OCI-LY7 (cell line): ENCODE results near the gene AGXT2. TPM values are rescaled to one million over a fixed set of nuclear protein-coding genes. Genes with fewer than 3 reads are reported as not detected.

Experiments
- BruUV-seq: library from RNA; stranded (reverse); fragments of 400-500 nt; replicated peaks from 2 replicates; lab custom pipeline; 2021; lab: Mats Ljungman, UMichigan
- CTCF ChIA-PET: fragments of 300-600 bp; sonication (Branson Sonifier 250); formaldehyde crosslinking; loops from one replicate; lab custom pipeline; 2022; ENCODE audit warnings: antibody characterized with exemption; ENCODE audit not compliant: unreplicated experiment; lab: Charles Lee
- POLR2A ChIA-PET: fragments of 300-600 bp; sonication (Branson Sonifier 250); formaldehyde crosslinking; loops from one replicate; lab custom pipeline; 2022; ENCODE audit warnings: antibody characterized with exemption; lab: Charles Lee
- DNase-seq: peaks from one replicate; pipeline ENCODE4 v3.0.0-alpha.2; 2015; ENCODE audit warnings: low spot score
- H2AFZ ChIP-seq: fragments of 200-600 bp; sonication (generic), shearing (Covaris generic); 2 replicates; pipeline ENCODE4 v1.6.1; 2014; ENCODE audit warnings: mild to moderate bottlenecking, antibody characterized with exemption, low read length, moderate library complexity
- H3K27ac ChIP-seq: fragments of 200-600 bp; sonication (generic); 2 replicates; pipeline ENCODE4 v1.5.1; 2014; ENCODE audit warnings: mixed run types, low read depth, mild to moderate bottlenecking, moderate library complexity, low read length, inconsistent platforms; ENCODE audit not compliant: poor library complexity, severe bottlenecking
- H3K36me3 ChIP-seq: fragments of 200-600 bp; sonication (generic); 2 replicates; pipeline ENCODE4 v1.6.1; 2014; ENCODE audit warnings: mild to moderate bottlenecking, antibody characterized with exemption, low read length, moderate library complexity, mixed read lengths; ENCODE audit not compliant: insufficient read depth
- H3K4me1 ChIP-seq: fragments of 200-600 bp; sonication (generic); 2 replicates; pipeline ENCODE4 v1.5.1; 2014; ENCODE audit warnings: mild to moderate bottlenecking, low read length; ENCODE audit not compliant: insufficient read depth, poor library complexity, severe bottlenecking
- H3K4me2 ChIP-seq: fragments of 200-600 bp; sonication (generic); 2 replicates; pipeline ENCODE4 v1.6.1; 2014; ENCODE audit warnings: mild to moderate bottlenecking, low read length
- H3K4me3 ChIP-seq: fragments of 200-600 bp; sonication (generic); 2 replicates; pipeline ENCODE4 v1.5.1; 2014; ENCODE audit warnings: mild to moderate bottlenecking, low read depth, low read length; ENCODE audit not compliant: poor library complexity, severe bottlenecking
- H3K79me2 ChIP-seq: fragments of 200-600 bp; sonication (generic); 2 replicates; pipeline ENCODE4 v1.6.1; 2016; ENCODE audit warnings: low read depth, mild to moderate bottlenecking, low read length, moderate library complexity, mixed read lengths; ENCODE audit not compliant: insufficient read depth
- H3K9me2 ChIP-seq: fragments of 200-600 bp; sonication (generic); 2 replicates; pipeline ENCODE4 v1.6.1; 2016; ENCODE audit warnings: mild to moderate bottlenecking, low read length, mixed read lengths; ENCODE audit not compliant: insufficient read depth
- H3K9me3 ChIP-seq: fragments of 200-600 bp; sonication (generic); 2 replicates; pipeline ENCODE4 v1.6.1; 2014; ENCODE audit warnings: mild to moderate bottlenecking, mixed run types, low read length, mixed read lengths
- H4K20me1 ChIP-seq: fragments of 200-600 bp; sonication (generic); 2 replicates; pipeline ENCODE4 v1.6.1; 2014; ENCODE audit warnings: mild to moderate bottlenecking, antibody characterized with exemption, low read length, moderate library complexity, mixed read lengths; ENCODE audit not compliant: insufficient read depth
- EZH2phosphoT487 ChIP-seq: fragments of 200-600 bp; sonication (generic); IDR thresholded peaks from 2 replicates; pipeline ENCODE4 v1.6.1; 2018; ENCODE audit warnings: low read depth, borderline replicate concordance, mild to moderate bottlenecking, mixed run types, antibody characterized with exemption, low read length, moderate library complexity, mixed read lengths
- intact Hi-C: fragments of 100-400 bp; cut with micrococcal nuclease; formaldehyde crosslinking; loops from one replicate; pipeline ENCODE4 v1.10.0; 2022; ENCODE audit not compliant: unreplicated experiment
- total RNA-seq, 2 experiments: library from RNA; depleted of rRNA in 1 of 2; stranded (reverse); fragments of >200 nt in 1 of 2; shearing (Covaris generic) in 1 of 2; gene quantifications; 2 replicates each; pipeline ENCODE4 v1.2.3, GENCODE V29; 2014 to 2022
- TF ChIP-seq, protein P1 (sequence below): fragments of 200-600 bp; sonication (generic); conservative IDR thresholded peaks from 2 replicates; pipeline ENCODE4 v1.5.1; 2014; ENCODE audit warnings: mild to moderate bottlenecking, antibody characterized with exemption, low read length, moderate library complexity, mixed read lengths

The AGXT2 gene
- total RNA-seq, 2 experiments from 2014 or later: not detected

DNA sequence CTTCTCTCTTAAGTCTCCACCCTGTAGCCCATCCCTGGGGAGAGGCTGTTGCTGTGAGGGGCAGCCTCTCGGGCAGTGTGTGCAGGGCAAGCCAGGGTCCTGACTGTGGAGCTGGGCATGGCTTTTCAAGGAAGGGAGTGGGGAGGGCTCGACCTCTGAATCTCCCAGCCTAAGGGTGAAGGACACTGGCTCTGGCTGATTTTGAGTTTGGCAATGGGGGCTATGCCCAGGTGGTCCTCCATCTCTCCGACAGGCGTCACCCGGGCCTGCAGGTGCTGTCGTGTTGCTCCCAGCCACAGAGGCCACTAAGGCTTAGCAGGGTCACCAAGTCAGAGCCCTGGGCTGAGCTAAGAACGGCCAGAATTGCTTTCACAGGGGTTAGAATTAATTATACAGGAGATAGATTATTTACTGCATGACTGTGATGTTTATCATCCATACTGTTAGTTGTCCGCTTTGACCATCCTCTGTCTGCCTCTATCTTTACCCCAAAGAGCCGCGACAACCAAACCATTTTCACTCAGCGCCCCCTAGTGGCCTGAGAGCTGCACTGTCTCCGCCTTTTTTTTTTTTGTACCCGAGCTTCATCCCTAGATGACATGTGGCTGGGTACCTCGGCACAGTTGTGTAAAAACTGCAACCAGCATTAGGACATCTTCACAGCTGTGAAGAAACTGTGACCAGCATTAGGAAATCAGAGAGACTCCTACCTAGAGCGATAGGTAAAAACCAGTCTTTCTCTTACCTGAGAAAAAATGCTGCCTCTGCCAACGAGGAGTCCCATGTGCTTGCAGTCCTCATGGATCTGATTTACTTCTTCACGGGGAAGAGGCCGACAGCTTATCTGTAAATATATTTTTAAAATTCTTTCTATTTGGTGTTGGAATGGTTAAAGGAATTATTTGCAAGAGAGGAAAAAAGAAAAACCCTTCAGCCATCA lies 44.5 kb downstream of the AGXT2 start:
- H3K9me2 ChIP-seq: no peaks in the 10 kb centered on the region
- no peak overlapping the region for H2AFZ ChIP-seq
- ChIA-PET CTCF (interaction anchor here (0.8 kb wide), 1 partner anchor 23 kb away, joined by 3 read pairs; no protein-coding TSS in a partner anchor), POLR2A (interaction anchor here (0.7 to 1.0 kb wide), 2 partner anchors 10 to 472 kb away, joined by 3 read pairs; no protein-coding TSS in a partner anchor)
- BruUV-seq: no TSS peak
- intact Hi-C loops: loop anchor here (1.0 to 5.0 kb wide), 3 partner anchors 480 to 531 kb away; no protein-coding TSS in a partner anchor
- H3K79me2 ChIP-seq: no peaks in the 10 kb centered on the region
- peak; percentile 65 for DNase-seq
- H3K9me3 ChIP-seq: no peaks in the 10 kb centered on the region
- no peak overlapping the region for H3K4me2 ChIP-seq
- TF ChIP-seq, protein P1, sequence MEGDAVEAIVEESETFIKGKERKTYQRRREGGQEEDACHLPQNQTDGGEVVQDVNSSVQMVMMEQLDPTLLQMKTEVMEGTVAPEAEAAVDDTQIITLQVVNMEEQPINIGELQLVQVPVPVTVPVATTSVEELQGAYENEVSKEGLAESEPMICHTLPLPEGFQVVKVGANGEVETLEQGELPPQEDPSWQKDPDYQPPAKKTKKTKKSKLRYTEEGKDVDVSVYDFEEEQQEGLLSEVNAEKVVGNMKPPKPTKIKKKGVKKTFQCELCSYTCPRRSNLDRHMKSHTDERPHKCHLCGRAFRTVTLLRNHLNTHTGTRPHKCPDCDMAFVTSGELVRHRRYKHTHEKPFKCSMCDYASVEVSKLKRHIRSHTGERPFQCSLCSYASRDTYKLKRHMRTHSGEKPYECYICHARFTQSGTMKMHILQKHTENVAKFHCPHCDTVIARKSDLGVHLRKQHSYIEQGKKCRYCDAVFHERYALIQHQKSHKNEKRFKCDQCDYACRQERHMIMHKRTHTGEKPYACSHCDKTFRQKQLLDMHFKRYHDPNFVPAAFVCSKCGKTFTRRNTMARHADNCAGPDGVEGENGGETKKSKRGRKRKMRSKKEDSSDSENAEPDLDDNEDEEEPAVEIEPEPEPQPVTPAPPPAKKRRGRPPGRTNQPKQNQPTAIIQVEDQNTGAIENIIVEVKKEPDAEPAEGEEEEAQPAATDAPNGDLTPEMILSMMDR: peak; percentile 95
- no peak for TF ChIP-seq EZH2phosphoT487
- no peaks in the 10 kb centered on the region for H4K20me1 ChIP-seq
- H3K4me1 ChIP-seq: no peaks in the 10 kb centered on the region
- H3K36me3 ChIP-seq: no peaks in the 10 kb centered on the region
- H3K4me3 ChIP-seq: no peak overlapping the region
- no peak overlapping the region for H3K27ac ChIP-seq

DNA sequence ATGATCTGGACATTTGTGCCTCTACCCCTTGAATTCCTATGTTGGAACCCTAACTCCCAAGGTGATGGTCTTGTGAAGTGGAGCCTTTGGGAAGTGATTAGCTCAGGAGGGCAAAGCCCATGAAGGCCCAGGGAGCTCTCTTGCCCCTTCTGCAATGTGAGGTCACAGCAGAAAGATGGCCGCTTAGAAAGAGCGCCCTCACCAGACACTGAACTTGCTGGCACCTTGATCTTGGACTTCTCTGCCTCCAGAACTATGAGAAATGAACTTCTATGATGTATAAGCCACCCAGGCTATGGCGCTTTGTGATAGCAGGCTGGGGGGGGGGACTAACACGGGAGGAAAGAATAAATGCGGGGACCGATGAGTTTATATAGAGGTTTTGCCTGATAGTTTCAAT lies 45.3 kb downstream of the AGXT2 start:
- H3K27ac ChIP-seq: no peak overlapping the region
- DNase-seq: no peak
- no peak overlapping the region for H3K4me2 ChIP-seq
- POLR2A ChIA-PET: interaction anchor here (0.6 to 0.7 kb wide), 3 partner anchors 11 to 497 kb away, joined by 3 read pairs; no protein-coding TSS in a partner anchor
- H3K4me1 ChIP-seq: no peaks in the 10 kb centered on the region
- H3K79me2 ChIP-seq: no peaks in the 10 kb centered on the region
- H3K9me3 ChIP-seq: no peaks in the 10 kb centered on the region
- CTCF ChIA-PET: no interaction called here
- no peak overlapping the region for H3K4me3 ChIP-seq
- intact Hi-C loops: loop anchor here (2.0 to 5.0 kb wide), 2 partner anchors 480 to 530 kb away; no protein-coding TSS in a partner anchor
- BruUV-seq: no TSS peak
- H4K20me1 ChIP-seq: no peaks in the 10 kb centered on the region
- H2AFZ ChIP-seq: no peak overlapping the region
- no peaks in the 10 kb centered on the region for H3K36me3 ChIP-seq
- no peak for TF ChIP-seq EZH2phosphoT487
- H3K9me2 ChIP-seq: no peaks in the 10 kb centered on the region

DNA sequence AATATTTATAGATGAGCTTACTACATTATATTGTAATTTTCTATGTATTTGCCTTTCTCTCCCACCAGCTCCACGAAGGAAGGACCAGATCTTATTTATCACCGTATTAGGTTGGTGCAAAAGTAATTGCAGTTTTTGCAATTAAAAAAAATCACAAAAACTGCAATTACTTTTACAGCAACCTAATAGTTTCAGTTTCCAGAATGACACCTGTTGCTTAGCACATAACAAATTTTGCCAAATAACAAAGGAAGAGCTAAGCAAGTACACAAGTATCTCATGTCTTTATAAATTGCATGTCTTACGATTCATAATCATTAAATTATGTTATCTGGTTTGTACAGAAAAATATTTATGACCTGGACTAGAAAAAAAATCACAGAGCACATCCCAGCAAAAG lies 45.9 kb downstream of the AGXT2 start:
- Histone ChIP-seq H3K27ac (no peak overlapping the region), H3K36me3 (no peaks in the 10 kb centered on the region), H3K4me2 (no peak overlapping the region), H4K20me1 (no peaks in the 10 kb centered on the region), H3K9me2 (no peaks in the 10 kb centered on the region), H3K79me2 (no peaks in the 10 kb centered on the region), H3K4me1 (no peaks in the 10 kb centered on the region), H3K4me3 (no peak overlapping the region), H3K9me3 (no peaks in the 10 kb centered on the region), H2AFZ (no peak overlapping the region)
- DNase-seq: no peak
- CTCF ChIA-PET: no interaction called here
- POLR2A ChIA-PET: interaction anchor here (0.6 to 0.7 kb wide), 3 partner anchors 10 to 496 kb away, joined by 3 read pairs; no protein-coding TSS in a partner anchor
- intact Hi-C loops: loop anchor here (2.0 to 5.0 kb wide), 2 partner anchors 479 to 530 kb away; no protein-coding TSS in a partner anchor
- BruUV-seq: no TSS peak
- TF ChIP-seq, protein P1: no peak
- TF ChIP-seq EZH2phosphoT487: no peak
